Keratinocyte (primary cell): ENCODE results near the gene PTBP3.

Experiments
- EZH2 ChIP-seq: IDR thresholded peaks from one replicate; pipeline ENCODE4 v1.6.1; 2012; ENCODE audit warnings: inconsistent platforms, mild to moderate bottlenecking, low read length, moderate library complexity
- TF ChIP-seq, protein P1 (sequence below), 3 experiments: IDR thresholded peaks in 1 of 3; conservative IDR thresholded peaks in 1 of 3; optimal IDR thresholded peaks in 1 of 3; 2 replicates in 2 of 3; 3 replicates in 1 of 3; pipeline versions ENCODE3 to v1.5.1; 2011; ENCODE audit warnings: low read length in 3 of 3, mild to moderate bottlenecking in 3 of 3, moderate library complexity in 2 of 3, control low read depth in 1 of 3, inconsistent platforms in 1 of 3; ENCODE audit not compliant: insufficient read depth in 2 of 3; ENCODE audit errors: extremely low read depth in 1 of 3

DNA sequence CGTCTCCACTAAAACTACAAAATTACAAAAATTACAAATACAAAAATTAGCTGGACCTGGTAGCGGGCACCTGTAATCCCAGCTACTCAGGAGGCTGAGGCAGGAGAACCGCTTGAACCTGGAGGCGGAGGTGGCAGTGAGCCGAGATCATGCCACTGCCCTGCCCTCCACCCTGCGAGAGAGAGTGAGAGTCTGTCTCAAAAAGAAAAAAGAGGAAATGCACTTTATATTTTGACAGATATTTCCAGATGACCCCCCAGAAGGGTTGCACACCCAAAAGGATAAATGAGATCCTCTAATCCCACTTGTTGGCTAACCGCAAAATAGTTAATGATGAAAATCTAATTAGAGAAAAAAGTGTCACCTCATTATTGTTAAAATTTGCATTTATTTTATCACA lies 48.6 kb upstream of the PTBP3 start:
- TF ChIP-seq, protein P1, sequence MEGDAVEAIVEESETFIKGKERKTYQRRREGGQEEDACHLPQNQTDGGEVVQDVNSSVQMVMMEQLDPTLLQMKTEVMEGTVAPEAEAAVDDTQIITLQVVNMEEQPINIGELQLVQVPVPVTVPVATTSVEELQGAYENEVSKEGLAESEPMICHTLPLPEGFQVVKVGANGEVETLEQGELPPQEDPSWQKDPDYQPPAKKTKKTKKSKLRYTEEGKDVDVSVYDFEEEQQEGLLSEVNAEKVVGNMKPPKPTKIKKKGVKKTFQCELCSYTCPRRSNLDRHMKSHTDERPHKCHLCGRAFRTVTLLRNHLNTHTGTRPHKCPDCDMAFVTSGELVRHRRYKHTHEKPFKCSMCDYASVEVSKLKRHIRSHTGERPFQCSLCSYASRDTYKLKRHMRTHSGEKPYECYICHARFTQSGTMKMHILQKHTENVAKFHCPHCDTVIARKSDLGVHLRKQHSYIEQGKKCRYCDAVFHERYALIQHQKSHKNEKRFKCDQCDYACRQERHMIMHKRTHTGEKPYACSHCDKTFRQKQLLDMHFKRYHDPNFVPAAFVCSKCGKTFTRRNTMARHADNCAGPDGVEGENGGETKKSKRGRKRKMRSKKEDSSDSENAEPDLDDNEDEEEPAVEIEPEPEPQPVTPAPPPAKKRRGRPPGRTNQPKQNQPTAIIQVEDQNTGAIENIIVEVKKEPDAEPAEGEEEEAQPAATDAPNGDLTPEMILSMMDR (optimal IDR thresholded peaks at IDR 0.05 in 1 of 3, IDR thresholded peaks at IDR 0.05 in 1 of 3, conservative IDR thresholded peaks at IDR 0.05 in 1 of 3; ENCODE audit: extremely low read depth in 1 of 3, insufficient read depth in 2 of 3, low read length in 3 of 3), result no peak
- TF ChIP-seq EZH2, result no peak
